ENCODE data around the gene NAV1.

Gene NAV1

GRCh38 chr1:201497935-201498509 lies 40.9 kb upstream of the NAV1 start:
- no peak for DNase-seq (ENCODE audit: low read depth, low spot score)
- H3K9me3 ChIP-seq (ENCODE audit: control insufficient read depth, insufficient read depth, low read length): no peaks in the 10 kb centered on the region
- H3K27me3 ChIP-seq (ENCODE audit: control insufficient read depth, insufficient read depth, low read length): no peaks in the 10 kb centered on the region
- WGBS (ENCODE audit: insufficient coverage, insufficient read length): no CpG with 5 or more reads among the region's 16 CpGs
- H3K27ac ChIP-seq (ENCODE audit: low read length): no peak overlapping the region
- peaks cover 14% of the 10 kb centered on the region for H3K4me1 ChIP-seq (ENCODE audit: control insufficient read depth, insufficient read depth, low read length)
- H3K36me3 ChIP-seq (ENCODE audit: control insufficient read depth, insufficient read depth, low read length): no peaks in the 10 kb centered on the region
- H3K4me3 ChIP-seq (ENCODE audit: low read length): no peak overlapping the region

GRCh38 chr1:201498621-201499020 lies 40.3 kb upstream of the NAV1 start:
- no peak for DNase-seq (ENCODE audit: low read depth, low spot score)
- no peaks in the 10 kb centered on the region for H3K9me3 ChIP-seq (ENCODE audit: control insufficient read depth, insufficient read depth, low read length)
- H3K36me3 ChIP-seq (ENCODE audit: control insufficient read depth, insufficient read depth, low read length): no peaks in the 10 kb centered on the region
- no CpG with 5 or more reads among the region's 8 CpGs for WGBS (ENCODE audit: insufficient coverage, insufficient read length)
- peaks cover 17% of the 10 kb centered on the region for H3K4me1 ChIP-seq (ENCODE audit: control insufficient read depth, insufficient read depth, low read length)
- no peak overlapping the region for H3K4me3 ChIP-seq (ENCODE audit: low read length)
- no peaks in the 10 kb centered on the region for H3K27me3 ChIP-seq (ENCODE audit: control insufficient read depth, insufficient read depth, low read length)
- no peak overlapping the region for H3K27ac ChIP-seq (ENCODE audit: low read length)

- no CpG with 5 or more reads among the region's 3 CpGs for WGBS (ENCODE audit: insufficient coverage, insufficient read length)
- peaks cover 17% of the 10 kb centered on the region for H3K4me1 ChIP-seq (ENCODE audit: control insufficient read depth, insufficient read depth, low read length)
- H3K4me3 ChIP-seq (ENCODE audit: low read length): no peak overlapping the region
- H3K27me3 ChIP-seq (ENCODE audit: control insufficient read depth, insufficient read depth, low read length): no peaks in the 10 kb centered on the region
- no peak for DNase-seq (ENCODE audit: low read depth, low spot score)
- H3K36me3 ChIP-seq (ENCODE audit: control insufficient read depth, insufficient read depth, low read length): no peaks in the 10 kb centered on the region
- H3K9me3 ChIP-seq (ENCODE audit: control insufficient read depth, insufficient read depth, low read length): no peaks in the 10 kb centered on the region
- H3K27ac ChIP-seq (ENCODE audit: low read length): no peak overlapping the region
Observed at GRCh38 chr1:201499191-201499590, 39.7 kb upstream of the NAV1 start.

- WGBS (ENCODE audit: insufficient coverage, insufficient read length): no CpG with 5 or more reads among the region's 8 CpGs
- H3K4me3 ChIP-seq (ENCODE audit: low read length): no peak overlapping the region
- no peaks in the 10 kb centered on the region for H3K9me3 ChIP-seq (ENCODE audit: control insufficient read depth, insufficient read depth, low read length)
- H3K27ac ChIP-seq (ENCODE audit: low read length): no peak overlapping the region
- no peaks in the 10 kb centered on the region for H3K27me3 ChIP-seq (ENCODE audit: control insufficient read depth, insufficient read depth, low read length)
- no peak for DNase-seq (ENCODE audit: low read depth, low spot score)
- H3K4me1 ChIP-seq (ENCODE audit: control insufficient read depth, insufficient read depth, low read length): peaks cover 16% of the 10 kb centered on the region; the same call in 1 of the 2 replicates
- H3K36me3 ChIP-seq (ENCODE audit: control insufficient read depth, insufficient read depth, low read length): no peaks in the 10 kb centered on the region
Observed at GRCh38 chr1:201499795-201500669, 38.9 kb upstream of the NAV1 start.

GRCh38 chr1:201500670-201501120 lies 38.2 kb upstream of the NAV1 start:
- Histone ChIP-seq H3K9me3 (ENCODE audit: control insufficient read depth, insufficient read depth, low read length) (no peaks in the 10 kb centered on the region), H3K27ac (ENCODE audit: low read length) (no peak overlapping the region), H3K36me3 (ENCODE audit: control insufficient read depth, insufficient read depth, low read length) (no peaks in the 10 kb centered on the region), H3K27me3 (ENCODE audit: control insufficient read depth, insufficient read depth, low read length) (no peaks in the 10 kb centered on the region), H3K4me3 (ENCODE audit: low read length) (no peak overlapping the region), H3K4me1 (ENCODE audit: control insufficient read depth, insufficient read depth, low read length) (peaks cover 16% of the 10 kb centered on the region; the same call in 1 of the 2 replicates)
- no peak for DNase-seq (ENCODE audit: low read depth, low spot score)
- WGBS (ENCODE audit: insufficient coverage, insufficient read length): no CpG with 5 or more reads among the region's 4 CpGs

GRCh38 chr1:201501144-201501543 lies 37.8 kb upstream of the NAV1 start:
- no peak for DNase-seq (ENCODE audit: low read depth, low spot score)
- Histone ChIP-seq H3K27me3 (ENCODE audit: control insufficient read depth, insufficient read depth, low read length) (no peaks in the 10 kb centered on the region), H3K4me1 (ENCODE audit: control insufficient read depth, insufficient read depth, low read length) (peaks cover 16% of the 10 kb centered on the region; the same call in 1 of the 2 replicates), H3K36me3 (ENCODE audit: control insufficient read depth, insufficient read depth, low read length) (no peaks in the 10 kb centered on the region), H3K4me3 (ENCODE audit: low read length) (no peak overlapping the region), H3K9me3 (ENCODE audit: control insufficient read depth, insufficient read depth, low read length) (no peaks in the 10 kb centered on the region), H3K27ac (ENCODE audit: low read length) (no peak overlapping the region)
- WGBS (ENCODE audit: insufficient coverage, insufficient read length): no CpG with 5 or more reads among the region's 8 CpGs

GRCh38 chr1:201501812-201502510 lies 37.0 kb upstream of the NAV1 start:
- no peaks in the 10 kb centered on the region; the same call in 1 of the 2 replicates for H3K36me3 ChIP-seq (ENCODE audit: control insufficient read depth, insufficient read depth, low read length)
- peaks cover 17% of the 10 kb centered on the region for H3K4me1 ChIP-seq (ENCODE audit: control insufficient read depth, insufficient read depth, low read length)
- no CpG with 5 or more reads among the region's 10 CpGs for WGBS (ENCODE audit: insufficient coverage, insufficient read length)
- DNase-seq (ENCODE audit: low read depth, low spot score): no peak
- no peak overlapping the region for H3K27ac ChIP-seq (ENCODE audit: low read length)
- no peaks in the 10 kb centered on the region; the same call in 1 of the 2 replicates for H3K27me3 ChIP-seq (ENCODE audit: control insufficient read depth, insufficient read depth, low read length)
- H3K4me3 ChIP-seq (ENCODE audit: low read length): no peak overlapping the region
- no peaks in the 10 kb centered on the region for H3K9me3 ChIP-seq (ENCODE audit: control insufficient read depth, insufficient read depth, low read length)

- Histone ChIP-seq H3K9me3 (ENCODE audit: control insufficient read depth, insufficient read depth, low read length) (no peaks in the 10 kb centered on the region), H3K27me3 (ENCODE audit: control insufficient read depth, insufficient read depth, low read length) (peaks cover 3% of the 10 kb centered on the region; the same call in 1 of the 2 replicates), H3K36me3 (ENCODE audit: control insufficient read depth, insufficient read depth, low read length) (no peaks in the 10 kb centered on the region; the same call in 1 of the 2 replicates), H3K4me1 (ENCODE audit: control insufficient read depth, insufficient read depth, low read length) (peaks cover 17% of the 10 kb centered on the region), H3K4me3 (ENCODE audit: low read length) (no peak overlapping the region), H3K27ac (ENCODE audit: low read length) (no peak overlapping the region)
- DNase-seq (ENCODE audit: low read depth, low spot score): no peak
- no CpG with 5 or more reads among the region's 3 CpGs for WGBS (ENCODE audit: insufficient coverage, insufficient read length)
Observed at GRCh38 chr1:201502511-201502857, 36.4 kb upstream of the NAV1 start.

GRCh38 chr1:201503397-201504176 lies 35.3 kb upstream of the NAV1 start:
- WGBS (ENCODE audit: insufficient coverage, insufficient read length): no CpG with 5 or more reads among the region's 13 CpGs
- DNase-seq (ENCODE audit: low read depth, low spot score): no peak
- Histone ChIP-seq H3K9me3 (ENCODE audit: control insufficient read depth, insufficient read depth, low read length) (no peaks in the 10 kb centered on the region), H3K36me3 (ENCODE audit: control insufficient read depth, insufficient read depth, low read length) (no peaks in the 10 kb centered on the region; the same call in 1 of the 2 replicates), H3K4me1 (ENCODE audit: control insufficient read depth, insufficient read depth, low read length) (peaks cover 17% of the 10 kb centered on the region), H3K27ac (ENCODE audit: low read length) (no peak overlapping the region), H3K27me3 (ENCODE audit: control insufficient read depth, insufficient read depth, low read length) (peaks cover 3% of the 10 kb centered on the region; the same call in 1 of the 2 replicates), H3K4me3 (ENCODE audit: low read length) (no peak overlapping the region)
